ENCODE data around the gene DAB1.

GRCh38 chr1:57296726-57297250 is 127.1 kb downstream of the DAB1 start:
- TF ChIP-seq EZH2 (IDR thresholded peaks at IDR 0.05) (no peak), EZH2phosphoT487 (IDR thresholded peaks at IDR 0.05; ENCODE audit: borderline replicate concordance) (no peak), RAD21 (IDR thresholded peaks at IDR 0.05; ENCODE audit: low read depth) (no peak)

All from HCT116 (cell line).